Epithelial cell of esophagus (primary cell): Measurements from ENCODE around the gene CRIP1.

ENCODE experiments used
- DNase-seq: peaks from one replicate; pipeline ENCODE4 v3.0.0; 2010; ENCODE audit warnings: low read depth
- H3K4me3 ChIP-seq: 2 replicates; pipeline ENCODE4 v1.5.1; 2011; ENCODE audit warnings: mild to moderate bottlenecking, low read length, control low read depth
- CTCF ChIP-seq: IDR thresholded peaks from 2 replicates; pipeline ENCODE4 v1.5.1; 2011; ENCODE audit warnings: low read depth, mild to moderate bottlenecking, low read length, control low read depth, inconsistent platforms; ENCODE audit not compliant: insufficient read depth; ENCODE audit errors: missing control alignments

CRIP1 gene

GRCh38 chr14:105486163-105486973 lies at the start of gene CRIP1:
Gene CRIP1, plus strand, starts transcription at chr14:105486886. Its CDS starts 374 bp downstream, at chr14:105487260.
- H3K4me3 ChIP-seq: no peak within 1 kb of the TSS
- DNase-seq: no peak
- no peak for TF ChIP-seq CTCF

DNA sequence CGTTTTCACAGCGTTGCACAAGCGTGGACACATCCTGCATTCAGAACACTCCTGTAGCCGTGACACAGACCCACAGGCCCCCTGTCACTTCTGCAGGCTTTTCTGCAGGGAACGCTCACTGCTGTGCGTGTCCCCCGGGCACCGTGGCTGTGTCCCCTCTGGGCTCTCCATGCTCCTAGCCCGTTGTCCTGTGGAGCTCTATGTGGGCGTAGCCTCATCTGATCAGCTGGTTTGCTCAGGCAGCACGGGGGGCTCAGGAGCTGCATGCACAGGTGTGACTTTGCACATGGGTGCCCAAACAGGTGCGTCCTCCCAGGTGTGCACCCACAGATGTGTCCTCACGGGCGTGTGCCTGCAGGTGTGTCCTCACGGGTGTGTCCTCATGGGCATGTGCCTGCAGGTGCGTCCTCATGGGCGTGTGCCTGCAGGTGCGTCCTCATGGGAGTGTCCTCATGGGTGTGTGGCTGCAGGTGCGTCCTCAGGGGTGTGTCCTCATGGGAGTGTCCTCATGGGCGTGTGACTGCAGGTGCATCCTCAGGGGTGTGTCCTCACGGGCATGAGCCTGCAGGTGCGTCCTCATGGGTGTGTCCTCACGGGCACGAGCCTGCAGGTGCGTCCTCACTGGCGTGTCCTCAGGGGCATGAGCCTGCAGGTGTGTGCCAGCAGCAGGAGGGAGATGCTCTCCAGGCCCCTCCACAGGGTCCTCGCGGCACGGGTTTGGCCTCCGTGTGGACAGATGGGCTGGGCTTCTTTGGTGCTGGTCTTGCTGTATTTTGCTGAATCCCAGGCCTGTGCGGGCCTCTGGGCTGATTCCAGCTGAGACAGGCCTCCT lies 49.6 kb upstream of the CRIP1 start:
- H3K4me3 ChIP-seq: no peak overlapping the region
- DNase-seq: peak; percentile 68

DNA sequence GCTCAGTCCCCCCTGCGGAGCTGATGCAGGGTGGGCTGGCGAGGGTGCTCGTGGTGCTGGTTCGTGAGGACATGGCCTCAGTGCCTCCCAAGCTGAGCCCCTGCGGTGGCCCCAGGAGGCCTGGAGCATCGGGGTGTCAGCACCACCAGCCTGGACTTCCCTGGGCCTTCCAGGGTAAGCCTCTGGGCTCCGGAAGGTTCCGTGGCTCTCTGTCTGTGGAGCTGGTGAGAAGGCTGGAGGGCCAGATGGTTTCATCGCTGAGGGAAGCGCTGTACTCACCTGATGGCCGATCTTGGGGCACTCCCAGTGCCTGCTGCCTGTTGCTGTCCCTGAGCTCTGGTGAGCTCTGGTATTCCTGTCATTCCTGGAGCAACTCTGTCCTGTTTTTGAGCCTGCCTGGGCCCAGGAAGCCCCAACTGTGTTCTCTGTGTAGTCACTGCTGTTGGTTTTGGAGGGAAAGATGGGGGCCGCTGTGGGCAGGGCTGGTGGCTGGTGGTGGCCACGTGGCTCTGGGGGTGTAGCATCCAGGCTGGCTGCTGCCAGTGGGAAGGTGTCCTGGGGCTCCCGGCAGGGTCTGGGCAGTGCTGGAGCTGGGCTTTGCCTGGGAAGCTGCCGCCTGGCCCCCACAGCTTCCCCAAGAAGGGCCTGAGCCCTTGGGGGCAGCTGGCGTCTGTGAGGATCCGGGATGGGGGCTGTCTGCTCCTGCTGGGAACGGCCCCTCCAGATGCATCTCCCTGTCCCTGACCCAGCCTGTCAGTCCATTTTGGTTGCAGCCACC lies 48.8 kb upstream of the CRIP1 start:
- TF ChIP-seq CTCF: no peak
- no peak overlapping the region for H3K4me3 ChIP-seq
- no peak for DNase-seq

More for the DNA sequence above, 49.6 kb upstream of the CRIP1 start:
- no peak for TF ChIP-seq CTCF

GRCh38 chr14:105439179-105439578 lies 47.5 kb upstream of the CRIP1 start:
- no peak for TF ChIP-seq CTCF
- no peak for DNase-seq
- H3K4me3 ChIP-seq: no peak overlapping the region

DNA sequence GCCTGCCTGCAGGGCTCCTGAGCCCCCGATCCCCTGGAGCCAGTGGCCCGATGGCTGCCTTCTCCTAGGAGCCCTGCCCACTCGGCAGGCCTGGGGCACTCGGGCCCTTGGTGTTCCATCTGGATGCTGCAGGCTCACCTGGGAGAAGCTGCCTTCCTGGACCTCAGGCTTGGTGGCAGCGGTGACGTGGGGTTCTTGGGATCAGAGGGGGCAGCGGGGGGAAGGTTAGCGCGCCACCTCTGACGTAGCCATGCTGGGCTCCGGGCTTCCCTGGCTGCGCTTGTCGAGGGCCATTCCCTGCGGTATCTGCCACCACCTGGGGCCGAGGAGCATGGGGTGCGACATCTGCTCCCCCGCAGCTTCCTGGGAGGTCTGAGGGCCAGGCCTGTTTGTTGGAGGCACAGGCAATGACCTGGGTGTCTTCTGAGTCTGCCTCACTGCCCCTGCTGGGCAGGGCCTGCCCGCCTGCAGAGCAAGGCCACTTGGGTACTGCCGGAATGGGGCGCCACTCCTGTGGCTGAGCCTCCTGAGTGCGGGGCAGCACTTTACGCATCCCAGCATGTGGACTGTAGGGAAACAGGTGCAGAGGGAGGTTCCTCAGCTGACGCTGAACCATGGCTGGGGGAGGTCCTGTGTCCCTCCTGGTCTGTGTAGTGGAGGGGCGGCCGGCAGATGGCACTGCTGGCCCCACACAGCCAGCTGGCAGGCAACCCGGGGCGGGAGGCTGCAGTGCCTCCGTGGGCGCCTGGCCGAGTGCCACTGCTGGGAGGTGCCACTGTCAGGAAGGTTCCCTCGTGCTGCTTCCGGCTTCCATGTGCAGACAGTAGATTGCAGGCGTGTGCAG lies 46.8 kb upstream of the CRIP1 start:
- no peak overlapping the region for H3K4me3 ChIP-seq
- TF ChIP-seq CTCF: no peak
- DNase-seq: peak; percentile 13

- TF ChIP-seq CTCF: no peak
- no peak overlapping the region for H3K4me3 ChIP-seq
- no peak for DNase-seq
These were observed 46.2 kb upstream of the CRIP1 start for GRCh38 chr14:105440554-105440900.
